ENCODE measurements around the gene VWCE.
"Not testable (repeated sequence)": the region's sequence is repeated elsewhere in the genome, so short reads cannot be mapped to it uniquely, and the experiment has no call there.

DNA sequence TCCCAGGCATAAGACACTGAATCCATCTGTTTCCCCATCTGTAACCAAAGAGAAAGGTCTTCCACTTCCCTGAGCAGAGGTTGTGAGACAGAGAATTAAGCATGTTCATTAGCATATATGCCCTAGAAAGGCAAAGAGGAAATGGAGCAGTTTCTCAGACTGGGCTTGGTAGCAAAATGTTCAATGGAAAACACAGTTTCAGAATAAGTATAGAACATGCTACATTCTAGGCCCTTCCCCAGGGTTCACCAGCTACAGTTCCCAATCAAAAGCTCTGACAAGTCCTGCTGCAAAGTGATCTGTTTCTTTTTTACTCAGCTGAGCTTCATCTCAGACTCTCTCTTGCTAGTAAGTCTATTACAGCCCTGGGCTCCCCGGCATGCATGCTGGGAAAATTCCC, 42.8 kb downstream of the VWCE start:
- TF ChIP-seq, protein P1, sequence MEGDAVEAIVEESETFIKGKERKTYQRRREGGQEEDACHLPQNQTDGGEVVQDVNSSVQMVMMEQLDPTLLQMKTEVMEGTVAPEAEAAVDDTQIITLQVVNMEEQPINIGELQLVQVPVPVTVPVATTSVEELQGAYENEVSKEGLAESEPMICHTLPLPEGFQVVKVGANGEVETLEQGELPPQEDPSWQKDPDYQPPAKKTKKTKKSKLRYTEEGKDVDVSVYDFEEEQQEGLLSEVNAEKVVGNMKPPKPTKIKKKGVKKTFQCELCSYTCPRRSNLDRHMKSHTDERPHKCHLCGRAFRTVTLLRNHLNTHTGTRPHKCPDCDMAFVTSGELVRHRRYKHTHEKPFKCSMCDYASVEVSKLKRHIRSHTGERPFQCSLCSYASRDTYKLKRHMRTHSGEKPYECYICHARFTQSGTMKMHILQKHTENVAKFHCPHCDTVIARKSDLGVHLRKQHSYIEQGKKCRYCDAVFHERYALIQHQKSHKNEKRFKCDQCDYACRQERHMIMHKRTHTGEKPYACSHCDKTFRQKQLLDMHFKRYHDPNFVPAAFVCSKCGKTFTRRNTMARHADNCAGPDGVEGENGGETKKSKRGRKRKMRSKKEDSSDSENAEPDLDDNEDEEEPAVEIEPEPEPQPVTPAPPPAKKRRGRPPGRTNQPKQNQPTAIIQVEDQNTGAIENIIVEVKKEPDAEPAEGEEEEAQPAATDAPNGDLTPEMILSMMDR (IDR thresholded peaks at IDR 0.05 in 4 of 5, conservative IDR thresholded peaks at IDR 0.05 in 1 of 5) = not testable (repeated sequence)
- not testable (repeated sequence) for TF ChIP-seq POLR2A (IDR thresholded peaks at IDR 0.05)

All from gastrocnemius medialis (tissue), 4 donors.